ENCODE data around the gene MYO1A.

MYO1A gene

GRCh38 chr12:56999456-56999855, 50.5 kb downstream of the MYO1A start:
- TF ChIP-seq ZFX (IDR thresholded peaks at IDR 0.05; ENCODE audit: borderline replicate concordance) (no peak), CTCF (IDR thresholded peaks at IDR 0.05) (no peak)

GRCh38 chr12:56998981-56999380, 50.9 kb downstream of the MYO1A start:
- no peak overlapping the region for H3K27ac ChIP-seq
- TF ChIP-seq CTCF (IDR thresholded peaks at IDR 0.05) (no peak), ZFX (IDR thresholded peaks at IDR 0.05; ENCODE audit: borderline replicate concordance) (no peak)

More at GRCh38 chr12:56999456-56999855, 50.5 kb downstream of the MYO1A start:
- H3K27ac ChIP-seq, result no peak overlapping the region

GRCh38 chr12:56998316-56998715, 51.6 kb downstream of the MYO1A start:
- H3K27ac ChIP-seq, result no peak overlapping the region

GRCh38 chr12:56996793-56997545, 53.0 kb downstream of the MYO1A start:
- no peak overlapping the region for H3K27ac ChIP-seq
- no peak for TF ChIP-seq CTCF (IDR thresholded peaks at IDR 0.05)
- no peak for TF ChIP-seq ZFX (IDR thresholded peaks at IDR 0.05; ENCODE audit: borderline replicate concordance)

More at GRCh38 chr12:56998316-56998715, 51.6 kb downstream of the MYO1A start:
- TF ChIP-seq ZFX (IDR thresholded peaks at IDR 0.05; ENCODE audit: borderline replicate concordance) (no peak), CTCF (IDR thresholded peaks at IDR 0.05) (no peak)

GRCh38 chr12:56995930-56996496, 53.9 kb downstream of the MYO1A start:
- TF ChIP-seq ZFX (IDR thresholded peaks at IDR 0.05; ENCODE audit: borderline replicate concordance), result no peak
- no peak for TF ChIP-seq CTCF (IDR thresholded peaks at IDR 0.05)
- no peak overlapping the region for H3K27ac ChIP-seq

DNA sequence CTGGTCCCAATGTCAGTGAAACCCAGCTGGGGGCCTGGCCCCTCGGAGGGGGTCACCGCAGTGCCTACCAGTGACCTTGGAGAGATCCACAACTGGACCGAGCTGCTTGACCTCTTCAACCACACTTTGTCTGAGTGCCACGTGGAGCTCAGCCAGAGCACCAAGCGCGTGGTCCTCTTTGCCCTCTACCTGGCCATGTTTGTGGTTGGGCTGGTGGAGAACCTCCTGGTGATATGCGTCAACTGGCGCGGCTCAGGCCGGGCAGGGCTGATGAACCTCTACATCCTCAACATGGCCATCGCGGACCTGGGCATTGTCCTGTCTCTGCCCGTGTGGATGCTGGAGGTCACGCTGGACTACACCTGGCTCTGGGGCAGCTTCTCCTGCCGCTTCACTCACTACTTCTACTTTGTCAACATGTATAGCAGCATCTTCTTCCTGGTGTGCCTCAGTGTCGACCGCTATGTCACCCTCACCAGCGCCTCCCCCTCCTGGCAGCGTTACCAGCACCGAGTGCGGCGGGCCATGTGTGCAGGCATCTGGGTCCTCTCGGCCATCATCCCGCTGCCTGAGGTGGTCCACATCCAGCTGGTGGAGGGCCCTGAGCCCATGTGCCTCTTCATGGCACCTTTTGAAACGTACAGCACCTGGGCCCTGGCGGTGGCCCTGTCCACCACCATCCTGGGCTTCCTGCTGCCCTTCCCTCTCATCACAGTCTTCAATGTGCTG, 54.6 kb downstream of the MYO1A start:
- no peak overlapping the region for H3K27ac ChIP-seq
- no peak for TF ChIP-seq ZFX (IDR thresholded peaks at IDR 0.05; ENCODE audit: borderline replicate concordance)
- no peak for TF ChIP-seq CTCF (IDR thresholded peaks at IDR 0.05)

Data from 22Rv1 (cell line).